ENCODE measurements around the gene TSHZ3. TPM values are rescaled to one million over a fixed set of nuclear protein-coding genes. Genes with fewer than 3 reads are reported as not detected.

Gene TSHZ3
- total and polyA plus RNA-seq, 2 donors from 2014 or later, result 1.7 to 8.4 TPM

- FAIRE-seq (no peak), DNase-seq (peak in 1 of 5 donors; percentile 32)
- intact Hi-C loops (cut with DNase I), result no loop called here
- no peak overlapping the region for H3K4me3 ChIP-seq (ENCODE audit: low read length in 3 of 3)
- no peak overlapping the region for H3K9ac ChIP-seq (ENCODE audit: low read length in 3 of 3)
- no peaks in the 10 kb centered on the region for H3K9me3 ChIP-seq (ENCODE audit: control insufficient read depth in 2 of 3, insufficient read depth in 1 of 3, low read length in 3 of 3)
- no peaks in the 10 kb centered on the region for H3K27me3 ChIP-seq (ENCODE audit: control insufficient read depth, insufficient read depth, low read length)
- H3K27ac ChIP-seq (ENCODE audit: low read depth in 2 of 2, low read length in 2 of 2), result no peak overlapping the region
- TF ChIP-seq, protein P1, sequence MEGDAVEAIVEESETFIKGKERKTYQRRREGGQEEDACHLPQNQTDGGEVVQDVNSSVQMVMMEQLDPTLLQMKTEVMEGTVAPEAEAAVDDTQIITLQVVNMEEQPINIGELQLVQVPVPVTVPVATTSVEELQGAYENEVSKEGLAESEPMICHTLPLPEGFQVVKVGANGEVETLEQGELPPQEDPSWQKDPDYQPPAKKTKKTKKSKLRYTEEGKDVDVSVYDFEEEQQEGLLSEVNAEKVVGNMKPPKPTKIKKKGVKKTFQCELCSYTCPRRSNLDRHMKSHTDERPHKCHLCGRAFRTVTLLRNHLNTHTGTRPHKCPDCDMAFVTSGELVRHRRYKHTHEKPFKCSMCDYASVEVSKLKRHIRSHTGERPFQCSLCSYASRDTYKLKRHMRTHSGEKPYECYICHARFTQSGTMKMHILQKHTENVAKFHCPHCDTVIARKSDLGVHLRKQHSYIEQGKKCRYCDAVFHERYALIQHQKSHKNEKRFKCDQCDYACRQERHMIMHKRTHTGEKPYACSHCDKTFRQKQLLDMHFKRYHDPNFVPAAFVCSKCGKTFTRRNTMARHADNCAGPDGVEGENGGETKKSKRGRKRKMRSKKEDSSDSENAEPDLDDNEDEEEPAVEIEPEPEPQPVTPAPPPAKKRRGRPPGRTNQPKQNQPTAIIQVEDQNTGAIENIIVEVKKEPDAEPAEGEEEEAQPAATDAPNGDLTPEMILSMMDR (IDR thresholded peaks at IDR 0.05; ENCODE audit: borderline replicate concordance, extremely low read depth, insufficient read depth), result no peak
- no peaks in the 10 kb centered on the region for H3K4me1 ChIP-seq (ENCODE audit: control insufficient read depth in 2 of 3, insufficient read depth in 2 of 3, low read depth in 1 of 3, low read length in 3 of 3)
- H3K36me3 ChIP-seq (ENCODE audit: control insufficient read depth in 2 of 3, insufficient read depth in 3 of 3, low read length in 3 of 3), result no peaks in the 10 kb centered on the region
Observed at GRCh38 chr19:31268751-31269383, 80.4 kb downstream of the TSHZ3 start.

- Histone ChIP-seq H3K4me3 (ENCODE audit: low read length in 3 of 3) (no peak overlapping the region), H3K9me3 (ENCODE audit: control insufficient read depth in 2 of 3, insufficient read depth in 1 of 3, low read length in 3 of 3) (no peaks in the 10 kb centered on the region), H3K27me3 (ENCODE audit: control insufficient read depth, insufficient read depth, low read length) (no peaks in the 10 kb centered on the region), H3K36me3 (ENCODE audit: control insufficient read depth in 2 of 3, insufficient read depth in 3 of 3, low read length in 3 of 3) (no peaks in the 10 kb centered on the region), H3K9ac (ENCODE audit: low read length in 3 of 3) (no peak overlapping the region), H3K4me1 (ENCODE audit: control insufficient read depth in 2 of 3, insufficient read depth in 2 of 3, low read depth in 1 of 3, low read length in 3 of 3) (no peaks in the 10 kb centered on the region), H3K27ac (ENCODE audit: low read depth in 2 of 2, low read length in 2 of 2) (no peak overlapping the region)
- TF ChIP-seq, protein P1 (IDR thresholded peaks at IDR 0.05; ENCODE audit: borderline replicate concordance, extremely low read depth, insufficient read depth), result no peak
- DNase-seq (peak in 1 of 5 donors; percentile 27), FAIRE-seq (no peak)
- intact Hi-C loops (cut with DNase I), result no loop called here
Observed at GRCh38 chr19:31266731-31267130, 82.5 kb downstream of the TSHZ3 start.

- TF ChIP-seq, protein P1 (IDR thresholded peaks at IDR 0.05; ENCODE audit: borderline replicate concordance, extremely low read depth, insufficient read depth), result no peak
- H3K4me3 ChIP-seq (ENCODE audit: low read length in 3 of 3), result no peak overlapping the region
- intact Hi-C loops (cut with DNase I), result no loop called here
- DNase-seq (peak in 1 of 5 donors; percentile 22), FAIRE-seq (no peak)
- H3K36me3 ChIP-seq (ENCODE audit: control insufficient read depth in 2 of 3, insufficient read depth in 3 of 3, low read length in 3 of 3), result no peaks in the 10 kb centered on the region
- no peak overlapping the region for H3K27ac ChIP-seq (ENCODE audit: low read depth in 2 of 2, low read length in 2 of 2)
- peaks cover 2% of the 10 kb centered on the region for H3K27me3 ChIP-seq (ENCODE audit: control insufficient read depth, insufficient read depth, low read length)
- H3K9ac ChIP-seq (ENCODE audit: low read length in 3 of 3), result no peak overlapping the region
- no peaks in the 10 kb centered on the region for H3K4me1 ChIP-seq (ENCODE audit: control insufficient read depth in 2 of 3, insufficient read depth in 2 of 3, low read depth in 1 of 3, low read length in 3 of 3)
- H3K9me3 ChIP-seq (ENCODE audit: control insufficient read depth in 2 of 3, insufficient read depth in 1 of 3, low read length in 3 of 3), result no peaks in the 10 kb centered on the region
Observed at GRCh38 chr19:31266196-31266595, 83.0 kb downstream of the TSHZ3 start.

All from kidney (tissue), 14 donors.